Measurements from ENCODE around the gene GPR12. TPM values are rescaled to one million over a fixed set of nuclear protein-coding genes. Genes with fewer than 3 reads are reported as not detected.

The GPR12 gene
- total and polyA plus RNA-seq, 2 of the 4 experiments (the other 2 are of a cell fraction) = not detected

DNA sequence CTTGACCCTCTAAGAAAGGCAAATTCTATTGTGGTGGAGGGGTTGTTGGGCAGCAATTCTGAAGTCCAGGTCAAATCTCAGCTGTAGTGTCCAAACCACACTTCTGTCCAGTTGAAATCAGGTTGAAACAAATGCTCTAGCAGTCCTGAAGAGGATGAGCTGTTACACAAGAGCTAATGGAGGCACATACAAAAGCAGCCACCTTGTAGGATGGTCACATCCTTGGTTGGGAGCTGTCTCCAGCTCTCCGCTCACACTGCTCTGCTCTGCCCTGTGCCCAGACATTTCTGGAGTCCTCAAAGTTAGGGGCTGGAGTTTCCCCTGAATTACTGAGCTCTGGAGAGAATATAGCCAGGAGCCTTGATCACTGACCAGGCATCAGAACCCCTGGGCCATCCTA lies 47.2 kb downstream of the GPR12 start:
- Histone ChIP-seq H3K14ac (replicated peaks; ENCODE audit: low read depth, low read length) (no peak overlapping the region), H3K9me3 (ENCODE audit: control insufficient read depth, insufficient read depth, low read length) (no peaks in the 10 kb centered on the region), H3K4me3 (ENCODE audit: insufficient read depth, low read depth, low read length) (no peak overlapping the region), H3K79me1 (ENCODE audit: low read depth in 1 of 2, low read length in 2 of 2) (no peaks in the 10 kb centered on the region), H3K27ac (ENCODE audit: insufficient read depth, low read length) (no peak overlapping the region), H3K4ac (ENCODE audit: low read depth, low read length) (no peak overlapping the region), H3K27me3 (ENCODE audit: control insufficient read depth, insufficient read depth, low read length) (peaks cover 13% of the 10 kb centered on the region), H4K20me1 (ENCODE audit: insufficient read depth, low read length) (no peaks in the 10 kb centered on the region), H2BK20ac (ENCODE audit: low read depth, low read length) (no peak overlapping the region), H3K56ac (ENCODE audit: extremely low read depth, insufficient read depth, low read length) (no peak overlapping the region), H3K9me1 (ENCODE audit: insufficient read depth, low read length) (no peaks in the 10 kb centered on the region), H2AK5ac (ENCODE audit: low read depth, low read length) (no peak overlapping the region), H3K36me3 (ENCODE audit: control insufficient read depth, insufficient read depth, low read length) (no peaks in the 10 kb centered on the region), H2BK5ac (ENCODE audit: low read depth, low read length, poor library complexity, severe bottlenecking) (no peak overlapping the region), H4K91ac (ENCODE audit: insufficient read depth, low read depth, low read length) (no peak overlapping the region), H2AFZ (replicated peaks; ENCODE audit: low read length, poor library complexity) (no peak overlapping the region), H3K9ac (ENCODE audit: low read depth, low read length) (no peak overlapping the region), H3K18ac (ENCODE audit: low read depth, low read length) (no peak overlapping the region), H3K23ac (ENCODE audit: low read depth, low read length) (no peak overlapping the region), H4K5ac (ENCODE audit: low read depth, low read length) (no peak overlapping the region), H3K4me2 (ENCODE audit: low read depth, low read length) (no peak overlapping the region), H3K4me1 (ENCODE audit: control insufficient read depth, insufficient read depth, low read length) (no peaks in the 10 kb centered on the region), H2BK15ac (ENCODE audit: low read depth, low read length) (no peak overlapping the region), H4K8ac (ENCODE audit: low read depth in 2 of 2, low read length in 2 of 2) (no peak overlapping the region), H2AK9ac (replicated peaks; ENCODE audit: low read depth, low read length, poor library complexity) (no peak overlapping the region), H2BK120ac (ENCODE audit: low read depth, low read length) (no peak overlapping the region)
- in situ Hi-C loops (cut with MboI; ENCODE audit: low sequenced_read_pairs) = loop anchor here (10.0 kb wide), 1 partner anchor 201 kb away; no protein-coding TSS in a partner anchor
- dilution Hi-C loops (cut with HindIII; ENCODE audit: low sequenced_read_pairs, unreplicated experiment) = no loop called here
- no peak for DNase-seq
- TF ChIP-seq POLR2A (IDR thresholded peaks at IDR 0.05; ENCODE audit: low read depth, low read length) (no peak), BHLHE40 (IDR thresholded peaks at IDR 0.05; ENCODE audit: low read depth, low read length) (no peak), MAFK (IDR thresholded peaks at IDR 0.05; ENCODE audit: low read depth, low read length) (no peak), MAZ (IDR thresholded peaks at IDR 0.05; ENCODE audit: borderline replicate concordance, low read depth, low read length) (no peak), CTCF (conservative IDR thresholded peaks at IDR 0.05; ENCODE audit: low read depth, low read length) (no peak), MXI1 (IDR thresholded peaks at IDR 0.05; ENCODE audit: borderline replicate concordance, low read depth, low read length) (no peak), USF2 (IDR thresholded peaks at IDR 0.05; ENCODE audit: low read depth, low read length) (no peak), CEBPB (IDR thresholded peaks at IDR 0.05; ENCODE audit: low read depth, low read length) (no peak), RFX5 (IDR thresholded peaks at IDR 0.05; ENCODE audit: low read depth, low read length) (no peak), RCOR1 (IDR thresholded peaks at IDR 0.05; ENCODE audit: insufficient replicate concordance, low read length) (no peak), NFE2L2 (IDR thresholded peaks at IDR 0.05; ENCODE audit: low read depth, low read length) (no peak), FOS (IDR thresholded peaks at IDR 0.05; ENCODE audit: low read depth, low read length) (no peak), RAD21 (IDR thresholded peaks at IDR 0.05; ENCODE audit: low read length) (no peak), CHD1 (IDR thresholded peaks at IDR 0.05; ENCODE audit: low read depth, low read length) (no peak)
- TF ChIP-seq, protein P1, sequence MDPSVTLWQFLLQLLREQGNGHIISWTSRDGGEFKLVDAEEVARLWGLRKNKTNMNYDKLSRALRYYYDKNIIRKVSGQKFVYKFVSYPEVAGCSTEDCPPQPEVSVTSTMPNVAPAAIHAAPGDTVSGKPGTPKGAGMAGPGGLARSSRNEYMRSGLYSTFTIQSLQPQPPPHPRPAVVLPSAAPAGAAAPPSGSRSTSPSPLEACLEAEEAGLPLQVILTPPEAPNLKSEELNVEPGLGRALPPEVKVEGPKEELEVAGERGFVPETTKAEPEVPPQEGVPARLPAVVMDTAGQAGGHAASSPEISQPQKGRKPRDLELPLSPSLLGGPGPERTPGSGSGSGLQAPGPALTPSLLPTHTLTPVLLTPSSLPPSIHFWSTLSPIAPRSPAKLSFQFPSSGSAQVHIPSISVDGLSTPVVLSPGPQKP (IDR thresholded peaks at IDR 0.05; ENCODE audit: borderline replicate concordance, low read depth, low read length) = no peak
- POLR2A ChIA-PET (ENCODE audit: unreplicated experiment) = no interaction called here
- CTCF ChIA-PET = no interaction called here
- no peak for ATAC-seq (ENCODE audit: low read depth)
- intact Hi-C loops (cut with micrococcal nuclease) = no loop called here
- BruUV-seq (replicated peaks) = no TSS peak
- WGBS, 2 experiments (ENCODE audit: extremely low coverage in 2 of 2, insufficient read length in 1 of 2) = 100% methylated on average over 1 of the region's 1 CpG; no CpG with 5 or more reads in 1 of the 2 experiments

Measured in IMR-90 (cell line).